ENCODE measurements around the gene BMAL1.

BMAL1 gene

GRCh38 chr11:13311570-13311969 lies 34.0 kb downstream of the BMAL1 start:
- H3K9me3 ChIP-seq (ENCODE audit: insufficient read depth, low read length), result no peaks in the 10 kb centered on the region
- no peaks in the 10 kb centered on the region for H3K27me3 ChIP-seq (ENCODE audit: low read length)
- no peaks in the 10 kb centered on the region for H3K36me3 ChIP-seq (ENCODE audit: low read length)
- H2AFZ ChIP-seq (ENCODE audit: low read depth, low read length, severe bottlenecking), result no peak overlapping the region
- no peaks in the 10 kb centered on the region for H4K20me1 ChIP-seq (ENCODE audit: low read depth, low read length)
- H3K27ac ChIP-seq (ENCODE audit: low read depth, low read length), result no peak overlapping the region
- no peaks in the 10 kb centered on the region for H3F3A ChIP-seq (ENCODE audit: insufficient read depth)
- H3K9ac ChIP-seq (ENCODE audit: low read length), result no peak overlapping the region
- H3K79me2 ChIP-seq (ENCODE audit: insufficient read depth, low read length), result no peaks in the 10 kb centered on the region
- no peak overlapping the region for H3K4me3 ChIP-seq (ENCODE audit: insufficient read depth, low read length, poor library complexity, severe bottlenecking)
- no peak for TF ChIP-seq CTCF (IDR thresholded peaks at IDR 0.05; ENCODE audit: insufficient read depth, low read length, poor library complexity, severe bottlenecking)
- no peak for TF ChIP-seq EZH2phosphoT487 (conservative IDR thresholded peaks at IDR 0.05; ENCODE audit: low read length)
- H3K9me2 ChIP-seq (replicated peaks; ENCODE audit: insufficient read depth, low read length), result no peaks in the 10 kb centered on the region
- no peak overlapping the region for H3K4me2 ChIP-seq (ENCODE audit: low read depth, low read length, poor library complexity, severe bottlenecking)

- H3K9me2 ChIP-seq (replicated peaks; ENCODE audit: insufficient read depth, low read length), result no peaks in the 10 kb centered on the region
- H3K4me2 ChIP-seq (ENCODE audit: low read depth, low read length, poor library complexity, severe bottlenecking), result no peak overlapping the region
- TF ChIP-seq EZH2phosphoT487 (conservative IDR thresholded peaks at IDR 0.05; ENCODE audit: low read length) (no peak), CTCF (IDR thresholded peaks at IDR 0.05; ENCODE audit: insufficient read depth, low read length, poor library complexity, severe bottlenecking) (no peak)
- no peaks in the 10 kb centered on the region for H3K36me3 ChIP-seq (ENCODE audit: low read length)
- H2AFZ ChIP-seq (ENCODE audit: low read depth, low read length, severe bottlenecking), result no peak overlapping the region
- H3K27ac ChIP-seq (ENCODE audit: low read depth, low read length), result no peak overlapping the region
- no peak overlapping the region for H3K4me3 ChIP-seq (ENCODE audit: insufficient read depth, low read length, poor library complexity, severe bottlenecking)
- no peaks in the 10 kb centered on the region for H3K9me3 ChIP-seq (ENCODE audit: insufficient read depth, low read length)
- H4K20me1 ChIP-seq (ENCODE audit: low read depth, low read length), result no peaks in the 10 kb centered on the region
- H3F3A ChIP-seq (ENCODE audit: insufficient read depth), result no peaks in the 10 kb centered on the region
- H3K79me2 ChIP-seq (ENCODE audit: insufficient read depth, low read length), result no peaks in the 10 kb centered on the region
- no peak overlapping the region for H3K9ac ChIP-seq (ENCODE audit: low read length)
- H3K27me3 ChIP-seq (ENCODE audit: low read length), result no peaks in the 10 kb centered on the region
These were observed 35.6 kb downstream of the BMAL1 start for GRCh38 chr11:13313005-13313819.

GRCh38 chr11:13314676-13315394 lies 37.2 kb downstream of the BMAL1 start:
- H3K9me2 ChIP-seq (replicated peaks; ENCODE audit: insufficient read depth, low read length), result no peaks in the 10 kb centered on the region
- H2AFZ ChIP-seq (ENCODE audit: low read depth, low read length, severe bottlenecking), result no peak overlapping the region
- no peak overlapping the region for H3K27ac ChIP-seq (ENCODE audit: low read depth, low read length)
- no peak overlapping the region for H3K4me2 ChIP-seq (ENCODE audit: low read depth, low read length, poor library complexity, severe bottlenecking)
- H3K9me3 ChIP-seq (ENCODE audit: insufficient read depth, low read length), result no peaks in the 10 kb centered on the region
- H3K9ac ChIP-seq (ENCODE audit: low read length), result no peak overlapping the region
- H3K27me3 ChIP-seq (ENCODE audit: low read length), result no peaks in the 10 kb centered on the region
- no peaks in the 10 kb centered on the region for H4K20me1 ChIP-seq (ENCODE audit: low read depth, low read length)
- H3K36me3 ChIP-seq (ENCODE audit: low read length), result no peaks in the 10 kb centered on the region
- TF ChIP-seq CTCF (IDR thresholded peaks at IDR 0.05; ENCODE audit: insufficient read depth, low read length, poor library complexity, severe bottlenecking) (no peak), EZH2phosphoT487 (conservative IDR thresholded peaks at IDR 0.05; ENCODE audit: low read length) (no peak)
- H3K4me3 ChIP-seq (ENCODE audit: insufficient read depth, low read length, poor library complexity, severe bottlenecking), result no peak overlapping the region
- no peaks in the 10 kb centered on the region for H3F3A ChIP-seq (ENCODE audit: insufficient read depth)
- H3K79me2 ChIP-seq (ENCODE audit: insufficient read depth, low read length), result no peaks in the 10 kb centered on the region

Data from SU-DHL-6 (cell line).